ENCODE data around the gene KIR2DL4. TPM values are rescaled to one million over a fixed set of nuclear protein-coding genes. Genes with fewer than 3 reads are reported as not detected.
"Not testable (repeated sequence)": the region's sequence is repeated elsewhere in the genome, so short reads cannot be mapped to it uniquely, and the experiment has no call there.

Gene KIR2DL4
- not detected for polyA plus RNA-seq

DNA sequence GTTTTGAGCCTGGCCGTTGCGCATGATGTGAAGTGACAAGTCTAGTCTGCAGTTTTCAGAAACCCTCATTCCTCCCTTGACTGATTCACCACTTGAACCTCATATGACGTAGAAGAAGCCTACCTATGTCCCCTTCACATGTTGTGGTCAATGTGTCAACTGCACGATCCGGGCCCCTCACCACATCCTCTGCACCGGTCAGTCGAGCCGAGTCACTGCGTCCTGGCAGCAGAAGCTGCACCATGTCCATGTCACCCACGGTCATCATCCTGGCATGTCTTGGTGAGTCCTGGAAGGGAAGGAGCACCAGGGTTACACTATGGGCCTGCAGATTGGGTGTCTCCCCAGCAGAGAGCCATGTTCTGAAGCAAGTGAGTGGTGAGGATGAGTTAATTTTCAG, at the start of gene KIR2DL4:
Gene KIR2DL4, plus strand, starts transcription at position 201 of the 400 bp plus-strand sequence. Its CDS starts 42 bp downstream, at position 243.
- H3K27ac ChIP-seq (ENCODE audit: low read depth, low read length): no peak within 1 kb of the TSS
- 79 to 82% (median 81%) methylated on average over 10 of the region's 10 CpGs for WGBS, 3 donors

DNA sequence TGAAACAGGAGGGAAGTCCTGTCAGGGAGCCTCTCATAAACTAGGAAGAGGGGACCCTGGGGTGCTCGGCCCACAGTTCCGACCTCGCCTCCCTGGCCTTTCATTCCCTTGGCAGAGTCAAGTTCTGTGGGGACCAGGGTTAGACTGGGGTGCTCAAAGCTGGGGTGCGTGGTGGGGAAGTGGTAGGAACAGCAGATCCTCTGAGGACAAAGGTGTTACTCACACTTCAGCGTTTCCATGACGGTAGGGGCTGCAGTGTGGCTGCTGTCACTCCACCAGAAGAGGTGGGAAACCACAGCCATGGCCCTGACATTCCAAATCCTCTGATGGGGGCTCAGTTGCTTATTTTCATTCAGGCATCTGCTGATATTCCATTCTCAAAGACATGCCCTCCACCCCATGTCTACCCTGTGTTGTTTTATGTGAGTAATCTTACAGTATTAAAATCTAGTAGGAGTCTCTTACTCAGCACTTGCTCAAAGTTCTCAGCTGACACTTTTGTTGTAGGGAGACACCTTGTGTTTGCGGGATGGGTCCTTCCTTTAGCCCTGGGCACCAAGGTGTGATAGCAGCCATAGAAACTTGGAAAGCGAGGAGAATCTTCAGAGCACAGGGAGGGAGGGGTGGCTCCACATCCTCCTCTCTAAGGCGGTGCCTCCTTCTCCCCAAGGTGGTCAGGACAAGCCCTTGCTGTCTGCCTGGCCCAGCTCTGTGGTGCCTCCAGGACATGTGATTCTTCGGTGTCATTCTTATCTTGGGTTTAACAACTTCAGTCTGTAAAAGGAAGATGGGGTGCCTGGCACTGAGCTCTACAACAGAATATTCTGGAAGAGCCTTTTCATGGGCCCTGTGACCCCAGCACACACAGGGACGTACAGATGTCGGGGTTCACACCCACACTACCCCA, 47.0 kb upstream of the KIR2DL4 start:
- 68 to 86% (median 71%) methylated on average over 8 to 11 of the region's 12 CpGs for WGBS, 3 donors
- not testable (repeated sequence) for H3K27ac ChIP-seq (ENCODE audit: low read depth, low read length)

DNA sequence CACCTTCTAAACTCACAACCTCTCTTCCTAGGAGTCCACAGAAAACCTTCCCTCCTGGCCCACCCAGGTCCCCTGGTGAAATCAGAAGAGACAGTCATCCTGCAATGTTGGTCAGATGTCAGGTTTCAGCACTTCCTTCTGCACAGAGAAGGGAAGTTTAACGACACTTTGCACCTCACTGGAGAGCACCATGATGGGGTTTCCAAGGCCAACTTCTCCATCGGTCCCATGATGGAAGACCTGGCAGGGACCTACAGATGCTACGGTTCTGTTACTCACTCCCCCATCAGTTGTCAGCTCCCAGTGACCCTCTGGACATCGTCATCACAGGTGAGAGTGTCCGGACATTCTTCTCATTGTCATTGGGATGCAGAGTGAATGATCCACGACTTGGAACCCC, 44.8 kb upstream of the KIR2DL4 start:
- 46 to 68% (median 54%) methylated on average over 6 of the region's 6 CpGs for WGBS, 3 donors
- H3K27ac ChIP-seq (ENCODE audit: low read depth, low read length): not testable (repeated sequence)

DNA sequence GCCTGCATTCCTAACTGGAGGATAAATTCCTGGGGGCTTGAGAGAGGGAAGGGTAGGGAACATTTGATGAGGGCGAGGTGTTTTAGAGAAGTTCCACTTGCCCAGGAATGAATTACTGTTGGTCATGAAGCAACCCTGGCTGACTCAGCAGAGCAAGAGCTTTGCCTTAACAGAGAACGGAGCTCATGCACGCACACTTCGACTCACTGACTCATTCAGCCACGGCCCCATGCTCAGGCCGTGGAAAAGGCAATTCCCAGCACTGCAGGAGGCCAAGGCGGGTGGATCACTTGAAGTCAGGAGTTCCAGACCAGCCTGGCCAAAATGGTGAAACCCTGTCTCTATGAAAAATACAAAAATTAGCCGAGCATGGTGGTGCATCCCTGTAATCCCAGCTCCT, 39.2 kb upstream of the KIR2DL4 start:
- H3K27ac ChIP-seq (ENCODE audit: low read depth, low read length): not testable (repeated sequence)
- 49 to 55% (median 54%) methylated on average over 8 of the region's 8 CpGs for WGBS, 3 donors

DNA sequence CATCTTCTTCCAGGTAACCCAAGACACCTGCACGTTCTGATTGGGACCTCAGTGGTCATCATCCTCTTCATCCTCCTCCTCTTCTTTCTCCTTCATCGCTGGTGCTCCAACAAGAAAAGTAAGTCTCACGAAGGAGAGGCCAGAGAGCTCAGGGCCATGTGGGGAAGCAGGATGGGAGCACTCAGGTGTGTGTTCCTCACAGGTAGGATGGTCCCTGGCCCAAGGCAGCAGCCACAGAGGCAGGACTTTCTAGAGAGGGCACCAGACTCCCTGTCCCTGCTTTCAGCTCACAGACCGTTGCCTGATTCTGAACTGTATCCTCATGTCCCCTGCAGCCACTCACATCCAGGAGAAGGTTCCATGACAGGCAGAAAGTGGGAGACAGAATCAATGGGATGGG, 36.9 kb upstream of the KIR2DL4 start:
- WGBS, 3 donors: 37 to 79% (median 70%) methylated on average over 3 to 4 of the region's 4 CpGs
- not testable (repeated sequence) for H3K27ac ChIP-seq (ENCODE audit: low read depth, low read length)

DNA sequence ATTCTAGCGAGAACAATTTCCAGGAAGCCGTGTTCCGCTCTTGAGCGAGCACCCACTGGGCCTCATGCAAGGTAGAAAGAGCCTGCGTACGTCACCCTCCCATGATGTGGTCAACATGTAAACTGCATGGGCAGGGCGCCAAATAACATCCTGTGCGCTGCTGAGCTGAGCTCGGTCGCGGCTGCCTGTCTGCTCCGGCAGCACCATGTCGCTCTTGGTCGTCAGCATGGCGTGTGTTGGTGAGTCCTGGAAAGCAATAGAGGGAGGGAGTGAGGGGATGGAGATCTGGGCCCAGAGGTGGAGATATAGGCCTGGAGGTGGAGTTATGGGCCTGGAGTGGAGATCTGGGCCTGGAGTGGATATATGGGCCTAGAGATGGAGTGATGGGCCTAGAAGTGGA, 33.8 kb upstream of the KIR2DL4 start, which contains the start of gene KIR2DL1:
Gene KIR2DL1, plus strand, starts transcription at position 148 of the 400 bp plus-strand sequence. Its CDS starts 58 bp downstream, at position 206.
- WGBS, 3 donors: 91 to 92% (median 92%) methylated on average over 15 of the region's 15 CpGs
- H3K27ac ChIP-seq (ENCODE audit: low read depth, low read length): not testable (repeated sequence)

DNA sequence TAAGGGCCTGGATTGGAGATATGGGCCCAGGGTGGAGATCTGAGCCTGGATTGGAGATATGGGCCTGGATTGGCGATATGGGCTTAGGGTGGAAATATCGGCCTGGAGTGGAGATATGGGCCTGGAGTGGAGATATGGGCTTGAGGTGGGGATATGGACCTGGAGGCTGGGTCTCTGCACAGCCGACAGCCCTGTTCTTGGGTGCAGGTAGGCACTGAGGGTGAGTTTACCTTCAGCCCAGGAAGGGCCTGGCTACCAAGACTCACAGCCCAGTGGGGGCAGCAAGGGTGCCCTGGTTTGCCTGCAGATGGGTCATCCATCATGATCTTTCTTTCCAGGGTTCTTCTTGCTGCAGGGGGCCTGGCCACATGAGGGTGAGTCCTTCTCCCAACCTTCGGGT, 32.9 kb upstream of the KIR2DL4 start:
- WGBS, 3 donors: 84 to 100% (median 85%) methylated on average over 3 to 4 of the region's 4 CpGs

DNA sequence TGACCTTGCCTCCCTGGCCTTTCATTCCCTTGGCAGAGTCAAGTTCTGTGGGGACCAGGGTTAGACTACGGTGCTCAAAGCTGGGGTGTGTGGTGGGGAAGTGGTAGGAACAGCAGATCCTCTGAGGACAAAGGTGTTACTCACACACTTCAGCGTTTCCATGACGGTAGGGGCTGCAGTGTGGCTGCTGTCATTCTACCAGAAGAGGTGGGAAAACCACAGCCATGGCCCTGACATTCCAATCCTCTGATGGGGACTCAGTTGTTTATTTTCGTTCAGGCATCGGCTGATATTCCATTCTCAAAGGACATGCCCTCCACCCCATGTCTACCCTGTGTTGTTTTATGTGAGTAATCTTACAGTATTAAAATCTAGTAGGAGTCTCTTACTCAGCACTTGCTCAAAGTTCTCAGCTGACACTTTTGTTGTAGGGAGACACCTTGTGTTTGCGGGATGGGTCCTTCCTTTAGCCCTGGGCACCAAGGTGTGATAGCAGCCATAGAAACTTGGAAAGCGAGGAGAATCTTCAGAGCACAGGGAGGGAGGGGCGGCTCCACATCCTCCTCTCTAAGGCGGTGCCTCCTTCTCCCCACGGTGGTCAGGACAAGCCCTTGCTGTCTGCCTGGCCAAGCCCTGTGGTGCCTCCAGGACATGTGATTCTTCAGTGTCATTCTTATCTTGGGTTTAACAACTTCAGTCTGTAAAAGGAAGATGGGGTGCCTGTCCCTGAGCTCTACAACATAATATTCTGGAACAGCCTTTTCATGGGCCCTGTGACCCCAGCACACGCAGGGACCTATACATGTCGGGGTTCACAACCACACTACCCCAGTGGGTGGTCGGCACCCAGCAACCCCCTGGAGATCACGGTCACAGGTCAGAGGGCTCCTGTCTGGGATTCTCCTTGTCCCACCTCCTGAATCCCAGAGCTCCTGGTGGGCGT, 32.1 kb upstream of the KIR2DL4 start:
- 67 to 82% (median 80%) methylated on average over 10 to 14 of the region's 15 CpGs for WGBS, 3 donors

More for the DNA sequence above, 32.9 kb upstream of the KIR2DL4 start:
- H3K27ac ChIP-seq (ENCODE audit: low read depth, low read length): not testable (repeated sequence)

DNA sequence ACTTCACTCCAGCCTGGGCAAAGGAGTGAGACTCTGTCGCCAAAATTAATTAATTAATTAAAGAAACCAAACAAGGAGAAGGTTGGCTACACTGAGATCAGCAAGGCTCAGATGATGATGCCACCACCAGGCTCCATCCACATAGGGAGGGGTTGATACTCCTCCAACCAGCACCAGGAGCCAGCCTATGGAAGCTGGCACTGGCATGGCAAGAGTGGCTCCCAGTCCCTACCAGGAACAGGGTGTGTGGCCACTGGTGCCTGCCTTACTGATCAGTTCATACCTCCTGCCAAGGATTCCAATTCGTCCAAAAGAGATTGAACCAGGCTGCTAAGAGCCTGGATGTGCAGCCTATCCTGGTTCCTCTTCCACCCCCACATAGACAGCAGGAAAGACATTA, 30.7 kb upstream of the KIR2DL4 start:
- 41 to 56% (median 48%) methylated on average over 2 of the region's 2 CpGs for WGBS, 3 donors
- not testable (repeated sequence) for H3K27ac ChIP-seq (ENCODE audit: low read depth, low read length)

More for the DNA sequence above, 32.1 kb upstream of the KIR2DL4 start:
- H3K27ac ChIP-seq (ENCODE audit: low read depth, low read length): not testable (repeated sequence)

DNA sequence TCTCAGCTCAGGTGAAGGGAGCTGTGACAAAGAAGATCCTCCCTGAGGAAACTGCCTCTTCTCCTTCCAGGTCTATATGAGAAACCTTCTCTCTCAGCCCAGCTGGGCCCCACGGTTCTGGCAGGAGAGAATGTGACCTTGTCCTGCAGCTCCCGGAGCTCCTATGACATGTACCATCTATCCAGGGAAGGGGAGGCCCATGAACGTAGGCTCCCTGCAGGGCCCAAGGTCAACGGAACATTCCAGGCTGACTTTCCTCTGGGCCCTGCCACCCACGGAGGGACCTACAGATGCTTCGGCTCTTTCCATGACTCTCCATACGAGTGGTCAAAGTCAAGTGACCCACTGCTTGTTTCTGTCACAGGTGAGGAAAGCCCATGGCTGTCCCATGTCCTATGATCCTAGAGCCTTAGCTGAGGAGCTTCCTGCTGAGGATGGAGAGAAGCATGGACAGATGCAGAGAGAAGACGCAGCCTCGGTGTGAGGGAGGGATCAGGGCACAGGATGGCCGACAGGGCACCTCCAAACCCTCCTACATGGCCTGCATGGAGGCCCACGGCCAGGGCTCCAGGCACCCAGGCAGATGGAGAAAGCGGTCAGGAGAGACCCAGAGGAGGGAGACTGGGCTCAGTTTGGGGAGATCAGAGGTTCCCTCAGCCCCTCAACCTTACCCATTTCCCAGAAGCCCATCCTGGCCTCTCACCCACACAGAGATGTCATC, 28.2 kb upstream of the KIR2DL4 start:
- WGBS, 3 donors: 63 to 78% (median 70%) methylated on average over 10 to 12 of the region's 12 CpGs
- H3K27ac ChIP-seq (ENCODE audit: low read depth, low read length): not testable (repeated sequence)

DNA sequence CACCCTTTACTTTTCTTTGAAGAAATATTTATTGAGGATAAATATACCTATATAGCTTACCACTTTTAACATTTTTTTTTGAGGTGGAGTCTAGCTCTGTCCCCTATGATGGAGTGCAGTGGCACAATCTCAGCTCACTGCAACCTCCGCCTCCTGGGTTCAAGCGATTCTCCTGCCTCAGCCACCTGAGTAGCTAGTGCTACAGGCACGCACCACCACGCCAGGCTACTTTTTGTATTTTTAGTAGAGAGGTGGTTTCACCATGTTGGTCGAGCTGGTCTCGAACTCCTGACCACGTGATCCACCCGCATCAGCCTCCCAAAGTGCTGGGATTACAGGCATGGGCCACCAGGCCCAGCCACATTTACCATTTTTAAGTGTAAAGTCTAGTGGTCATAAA, 27.6 kb upstream of the KIR2DL4 start:
- not testable (repeated sequence) for H3K27ac ChIP-seq (ENCODE audit: low read depth, low read length)
- WGBS, 3 donors: 59 to 85% (median 63%) methylated on average over 8 of the region's 8 CpGs

DNA sequence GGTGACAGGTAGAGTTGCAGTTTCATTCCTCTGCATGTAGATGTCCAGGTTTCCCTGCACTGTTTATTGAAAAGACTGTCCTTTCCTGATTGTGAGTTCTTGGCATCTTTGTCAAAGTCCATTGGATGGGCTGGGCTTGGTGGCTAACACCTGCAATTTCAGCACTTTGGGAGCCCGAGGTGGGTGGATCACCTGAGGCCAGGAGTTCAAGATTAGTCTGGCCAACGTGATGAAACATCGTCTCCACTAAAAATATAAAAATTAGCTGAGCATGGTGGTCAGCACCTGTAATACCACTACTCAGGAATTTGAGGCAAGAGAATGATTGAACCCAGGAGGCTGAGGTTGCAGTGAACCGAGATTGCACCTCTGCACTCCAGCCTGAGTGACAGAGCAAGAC, 25.6 kb upstream of the KIR2DL4 start:
- H3K27ac ChIP-seq (ENCODE audit: low read depth, low read length): not testable (repeated sequence)
- 20 to 70% (median 41%) methylated on average over 3 to 4 of the region's 4 CpGs for WGBS, 3 donors

DNA sequence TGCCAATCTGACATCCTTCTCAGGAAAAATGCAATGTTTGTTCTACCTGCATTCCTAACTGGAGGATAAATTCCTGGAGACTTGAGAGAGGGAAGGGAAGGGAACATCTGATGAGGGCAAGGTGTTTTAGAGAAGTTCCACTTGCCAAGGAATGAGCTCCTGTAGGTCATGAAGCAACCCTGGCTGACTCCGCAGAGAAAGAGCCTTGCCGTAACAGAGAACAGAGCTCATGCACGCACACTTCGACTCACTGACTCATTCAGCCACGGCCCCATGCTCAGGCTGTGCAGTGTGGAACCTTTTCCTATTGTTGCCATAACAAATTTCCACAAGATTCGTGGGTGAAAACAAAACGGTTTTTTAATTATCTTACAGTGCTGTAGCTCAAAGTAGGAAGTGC, 24.5 kb upstream of the KIR2DL4 start:
- WGBS, 3 donors: 46 to 80% (median 60%) methylated on average over 7 of the region's 7 CpGs
- H3K27ac ChIP-seq (ENCODE audit: low read depth, low read length): not testable (repeated sequence)

DNA sequence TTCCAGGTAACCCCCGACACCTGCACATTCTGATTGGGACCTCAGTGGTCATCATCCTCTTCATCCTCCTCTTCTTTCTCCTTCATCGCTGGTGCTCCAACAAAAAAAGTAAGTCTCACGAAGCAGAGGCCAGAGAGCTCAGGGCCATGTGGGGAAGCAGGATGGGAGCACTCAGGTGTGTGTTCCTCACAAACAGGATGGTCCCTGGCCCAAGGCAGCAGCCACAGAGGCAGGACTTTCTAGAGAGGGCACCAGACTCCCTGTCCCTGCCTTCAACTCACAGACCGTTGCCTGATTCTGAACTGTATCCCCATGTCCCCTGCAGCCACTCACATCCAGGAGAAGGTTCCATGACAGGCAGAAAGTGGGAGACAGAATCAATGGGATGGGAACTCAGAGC, 20.5 kb upstream of the KIR2DL4 start:
- 56 to 75% (median 73%) methylated on average over 4 of the region's 4 CpGs for WGBS, 3 donors
- not testable (repeated sequence) for H3K27ac ChIP-seq (ENCODE audit: low read depth, low read length)

DNA sequence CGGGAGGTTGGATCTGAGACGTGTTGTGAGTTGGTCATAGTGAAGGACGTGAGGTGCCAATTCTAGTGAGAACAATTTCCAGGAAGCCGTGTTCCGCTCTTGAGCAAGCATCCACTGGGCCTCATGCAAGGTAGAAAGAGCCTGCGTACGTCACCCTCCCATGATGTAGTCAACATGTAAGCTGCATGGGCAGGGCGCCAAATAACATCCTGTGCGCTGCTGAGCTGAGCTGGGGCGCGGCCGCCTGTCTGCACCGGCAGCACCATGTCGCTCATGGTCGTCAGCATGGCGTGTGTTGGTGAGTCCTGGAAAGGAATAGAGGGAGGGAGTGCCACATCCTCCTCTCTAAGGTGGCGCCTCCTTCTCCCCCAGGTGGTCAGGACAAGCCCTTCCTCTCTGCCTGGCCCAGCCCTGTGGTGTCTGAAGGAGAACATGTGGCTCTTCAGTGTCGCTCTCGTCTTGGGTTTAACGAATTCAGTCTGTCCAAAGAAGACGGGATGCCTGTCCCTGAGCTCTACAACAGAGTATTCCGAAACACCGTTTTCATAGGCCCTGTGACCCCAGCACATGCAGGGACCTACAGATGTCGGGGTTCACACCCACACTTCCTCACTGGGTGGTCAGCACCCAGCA, 17.2 kb upstream of the KIR2DL4 start:
- 82 to 88% (median 87%) methylated on average over 23 to 24 of the region's 24 CpGs for WGBS, 3 donors
- H3K27ac ChIP-seq (ENCODE audit: low read depth, low read length): not testable (repeated sequence)

DNA sequence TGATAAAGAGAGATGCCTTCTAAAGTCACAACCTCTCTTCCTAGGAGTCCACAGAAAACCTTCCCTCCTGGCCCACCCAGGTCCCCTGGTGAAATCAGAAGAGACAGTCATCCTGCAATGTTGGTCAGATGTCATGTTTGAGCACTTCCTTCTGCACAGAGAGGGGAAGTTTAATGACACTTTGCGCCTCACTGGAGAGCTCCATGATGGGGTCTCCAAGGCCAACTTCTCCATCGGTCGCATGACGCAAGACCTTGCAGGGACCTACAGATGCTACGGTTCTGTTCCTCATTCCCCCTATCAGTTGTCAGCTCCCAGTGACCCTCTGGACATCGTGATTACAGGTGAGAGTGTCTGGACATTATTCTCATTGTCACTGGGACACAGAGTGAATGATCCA, 15.3 kb upstream of the KIR2DL4 start:
- H3K27ac ChIP-seq (ENCODE audit: low read depth, low read length): not testable (repeated sequence)
- WGBS, 3 donors: 51 to 72% (median 59%) methylated on average over 6 of the region's 6 CpGs

DNA sequence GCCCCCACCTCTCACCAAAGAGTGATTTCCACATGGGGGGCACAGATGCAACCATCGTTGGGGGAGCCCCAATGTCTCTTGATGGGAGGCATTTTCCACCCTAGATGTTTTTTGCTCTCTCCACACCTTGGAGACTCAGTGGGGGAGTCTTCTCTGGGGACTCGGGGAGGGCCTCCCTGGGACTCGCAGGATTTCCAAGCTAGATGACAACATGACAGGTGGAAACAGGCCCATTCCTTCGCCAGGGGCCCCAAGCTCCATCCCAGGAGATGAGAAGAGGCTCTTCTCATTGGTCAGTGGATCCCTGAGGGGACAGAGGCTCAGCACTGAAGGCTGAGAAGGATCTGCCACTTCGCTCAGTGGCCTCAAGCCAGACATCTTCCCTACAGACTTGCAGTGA, 12.7 kb upstream of the KIR2DL4 start:
- 57 to 74% (median 71%) methylated on average over 5 of the region's 5 CpGs for WGBS, 3 donors
- no peak overlapping the region for H3K27ac ChIP-seq (ENCODE audit: low read depth, low read length)

DNA sequence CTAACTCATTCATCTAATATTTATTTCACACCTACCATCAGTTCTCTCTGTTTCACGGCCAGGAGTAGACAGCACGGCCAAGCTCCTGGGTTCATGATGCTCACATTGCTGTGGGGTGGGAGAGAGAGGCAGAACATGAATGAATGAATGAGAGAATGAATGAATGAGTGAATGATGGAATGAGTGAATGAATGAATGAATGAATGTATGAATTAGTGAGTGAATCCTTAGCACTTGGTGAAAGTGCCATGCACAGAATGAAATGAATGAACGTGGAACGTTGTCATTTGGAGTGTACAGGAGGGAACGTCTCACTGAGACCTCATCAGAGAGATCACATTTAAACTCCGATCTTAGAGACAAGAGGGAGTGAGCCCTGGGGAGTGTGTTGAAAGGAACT, 11.9 kb upstream of the KIR2DL4 start:
- no peak overlapping the region for H3K27ac ChIP-seq (ENCODE audit: low read depth, low read length)
- WGBS, 3 donors: 70 to 89% (median 78%) methylated on average over 6 of the region's 6 CpGs
